GM18907 (cell line): Measurements from ENCODE around the gene MAP3K21.
A peak's percentile ranks its signal among the peaks of the same experiment; 100 is the strongest.

ENCODE experiments used
- ATAC-seq: cut with Tn5 transposase; IDR thresholded peaks from one replicate; pipeline ENCODE4 v1.9.1; 2021; ENCODE audit warnings: mild to moderate bottlenecking, moderate library complexity; ENCODE audit not compliant: unreplicated experiment

Gene MAP3K21

GRCh38 chr1:233327651-233328141, at the start of gene MAP3K21:
Gene MAP3K21 (plus strand): TSS chr1:233327724. CDS start chr1:233328029, 305 bp downstream.
- ATAC-seq, result peak; percentile 54

DNA sequence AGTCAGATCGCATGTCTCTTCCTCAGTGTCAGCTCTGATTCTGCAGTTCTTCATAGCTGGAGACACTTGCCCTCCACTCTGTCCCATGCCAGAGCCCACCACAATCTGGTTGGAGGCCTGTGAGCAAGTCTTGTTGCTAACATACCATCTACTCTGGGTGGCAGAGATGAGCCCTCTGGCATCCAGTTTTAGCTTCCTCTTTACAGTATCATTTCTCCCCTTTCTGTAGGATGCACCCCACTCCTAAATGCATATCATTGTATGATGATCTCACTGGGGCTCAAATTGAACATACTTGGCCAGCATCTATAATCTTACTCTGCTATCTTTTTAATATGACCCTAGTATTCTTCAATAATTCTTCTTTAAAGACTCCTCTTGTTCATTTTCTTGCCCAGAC, 48.9 kb upstream of the MAP3K21 start:
- no peak for ATAC-seq

DNA sequence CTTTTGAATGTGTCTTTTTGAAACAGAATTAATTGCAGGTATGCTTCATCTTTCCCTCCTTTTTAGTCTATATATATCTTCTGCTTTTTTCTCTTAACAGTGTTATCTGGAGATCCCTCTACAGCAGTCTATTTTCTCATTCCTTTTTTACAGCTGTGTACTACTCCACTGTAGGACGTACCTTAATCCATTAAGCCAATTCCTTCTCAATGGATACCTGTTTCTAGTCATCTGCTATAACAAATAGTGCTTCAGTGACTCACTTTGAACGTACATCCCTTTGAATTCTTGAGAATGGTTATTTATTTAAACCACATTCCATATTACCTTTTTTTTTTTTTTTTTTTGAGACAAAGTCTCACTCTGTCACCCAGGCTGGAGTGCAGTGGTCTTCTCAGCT, 47.6 kb upstream of the MAP3K21 start:
- ATAC-seq, result no peak

GRCh38 chr1:233281711-233282581, 45.6 kb upstream of the MAP3K21 start:
- peak; percentile 89 for ATAC-seq

DNA sequence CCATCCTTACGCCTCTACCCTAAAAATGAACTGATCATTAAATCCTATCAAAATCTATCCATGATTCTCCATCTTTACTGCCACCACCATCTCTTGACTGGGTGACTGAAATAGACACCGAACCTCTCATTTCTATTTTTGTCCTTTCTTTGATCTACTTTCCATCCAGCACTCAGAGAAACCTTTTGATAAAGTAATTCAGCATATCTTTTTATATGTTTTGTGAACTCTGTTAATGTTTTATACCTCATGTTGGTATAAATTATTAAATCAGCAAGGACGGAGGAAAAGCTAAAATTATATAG, 45.0 kb upstream of the MAP3K21 start:
- no peak for ATAC-seq

GRCh38 chr1:233289676-233290075, 37.8 kb upstream of the MAP3K21 start:
- ATAC-seq, result no peak

GRCh38 chr1:233290396-233291034, 37.0 kb upstream of the MAP3K21 start:
- no peak for ATAC-seq

GRCh38 chr1:233293556-233294446, 33.7 kb upstream of the MAP3K21 start:
- no peak for ATAC-seq

GRCh38 chr1:233294913-233295236, 32.6 kb upstream of the MAP3K21 start:
- peak; percentile 53 for ATAC-seq

DNA sequence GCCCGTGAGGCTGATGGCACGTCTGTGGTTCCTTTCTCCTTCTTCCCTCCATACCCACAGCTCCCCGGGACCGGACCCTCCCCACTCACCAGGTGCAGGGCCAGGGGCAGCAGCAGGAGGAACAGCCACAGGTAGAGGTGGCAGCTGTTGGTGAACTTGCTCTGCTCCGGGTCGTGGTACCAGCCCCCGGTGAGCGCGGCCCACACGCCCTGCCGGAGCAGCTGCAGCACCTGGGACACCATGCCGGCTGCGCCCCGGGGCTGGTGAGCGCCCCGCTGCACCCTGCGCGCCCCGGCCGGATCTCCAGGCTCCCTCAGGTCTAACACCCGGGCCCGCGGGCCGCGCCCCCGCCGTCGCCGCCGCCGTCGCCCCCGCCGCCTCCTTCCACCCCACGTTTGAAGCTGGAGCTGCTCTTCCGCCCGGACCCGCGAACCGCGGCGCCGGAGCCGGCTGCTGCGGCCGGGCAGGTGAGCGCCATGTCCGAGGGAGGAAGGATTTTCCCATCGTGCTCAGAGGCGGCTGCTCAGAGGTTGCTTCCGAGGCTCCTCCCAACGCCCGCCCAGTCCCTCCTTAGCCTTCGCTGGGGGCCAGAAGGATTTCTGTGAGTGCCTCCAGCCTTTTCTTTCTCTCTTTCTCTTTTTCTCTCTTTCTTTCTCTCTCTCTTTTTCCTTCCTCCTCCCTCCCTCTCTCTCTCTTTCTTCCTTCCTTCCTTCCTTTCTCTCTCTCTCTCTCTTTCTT, 32.1 kb upstream of the MAP3K21 start, which contains the start of gene PCNX2:
Gene PCNX2 (minus strand): TSS at position 489 of the 738 bp plus-strand sequence. CDS start 247 bp downstream, at position 242.
- ATAC-seq, result peak; percentile 96

DNA sequence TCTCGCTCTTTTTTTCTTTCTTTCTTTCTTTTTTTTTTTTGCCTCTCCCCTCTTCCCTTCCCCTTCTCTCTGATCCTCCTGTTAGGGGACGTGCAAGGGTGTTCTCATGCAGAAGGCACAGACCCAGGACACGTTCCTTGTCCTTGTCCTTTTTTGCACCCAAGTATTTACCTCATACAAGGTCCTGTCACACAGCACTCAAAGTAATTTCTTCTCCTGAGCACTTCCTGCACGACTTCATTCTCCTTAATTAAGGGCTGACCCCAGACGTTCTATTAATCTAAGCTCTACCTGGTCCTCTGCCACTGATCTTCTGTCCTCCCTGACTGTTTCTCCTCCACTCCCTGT, 31.6 kb upstream of the MAP3K21 start:
- ATAC-seq, result no peak

- no peak for ATAC-seq
Measured at GRCh38 chr1:233299450-233299849, 28.1 kb upstream of the MAP3K21 start.

GRCh38 chr1:233300326-233300725, 27.2 kb upstream of the MAP3K21 start:
- no peak for ATAC-seq

DNA sequence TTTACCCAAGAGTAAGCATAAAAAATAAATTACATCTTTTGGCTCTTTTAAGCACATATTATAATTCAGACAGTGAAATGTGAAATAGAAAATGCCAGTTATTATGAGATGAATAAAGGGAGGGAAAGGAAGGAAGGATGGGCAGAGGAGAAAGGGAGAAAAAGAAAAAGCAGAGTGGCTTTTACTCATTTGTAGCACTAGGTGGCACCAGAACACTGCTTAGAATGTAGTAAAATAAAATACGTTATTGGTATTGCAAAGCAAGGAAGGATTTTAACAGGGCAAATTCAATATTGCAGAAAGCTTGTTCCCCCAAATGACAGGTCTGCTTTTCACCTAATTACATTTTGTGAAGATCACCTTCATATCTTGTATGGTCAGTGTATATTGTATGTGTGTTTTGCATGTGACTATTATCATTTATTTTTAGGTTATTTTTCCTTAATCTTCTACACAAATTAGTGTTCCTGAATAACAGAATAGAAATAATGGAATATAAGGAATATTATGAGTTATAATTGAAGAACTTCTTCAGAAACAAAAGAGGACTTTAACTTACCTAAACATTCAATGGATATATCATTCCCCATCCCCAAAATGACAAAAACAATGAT, 22.9 kb upstream of the MAP3K21 start:
- ATAC-seq, result no peak

- no peak for ATAC-seq
Measured at GRCh38 chr1:233313434-233314155, 13.9 kb upstream of the MAP3K21 start.

DNA sequence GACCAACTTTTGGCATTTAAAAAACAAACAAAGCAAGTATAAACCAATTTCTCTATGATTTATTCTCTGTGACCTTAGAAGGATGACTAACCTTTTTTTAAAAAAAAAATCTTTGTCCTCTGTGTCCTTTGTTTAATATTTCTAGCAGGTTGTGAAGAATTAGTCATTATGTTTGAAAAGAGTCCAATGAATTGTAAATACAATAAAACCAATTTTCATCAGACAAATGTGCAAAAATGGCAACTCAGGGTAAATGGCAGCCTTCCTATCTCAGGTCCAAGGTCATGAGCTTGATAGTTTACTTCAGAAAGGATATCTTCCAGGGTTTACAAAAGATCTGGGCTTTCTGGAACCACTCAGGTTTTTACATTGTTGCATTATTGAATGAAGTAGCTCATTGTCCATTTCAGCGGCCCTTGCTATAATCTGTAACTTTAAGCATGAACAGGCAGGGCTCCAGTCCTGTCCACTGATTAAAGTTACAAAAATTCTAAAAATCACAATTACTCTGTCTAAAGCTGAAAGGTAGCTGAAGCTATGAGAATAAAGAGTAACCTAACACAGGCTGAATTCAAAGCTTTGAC, 11.7 kb upstream of the MAP3K21 start:
- no peak for ATAC-seq

DNA sequence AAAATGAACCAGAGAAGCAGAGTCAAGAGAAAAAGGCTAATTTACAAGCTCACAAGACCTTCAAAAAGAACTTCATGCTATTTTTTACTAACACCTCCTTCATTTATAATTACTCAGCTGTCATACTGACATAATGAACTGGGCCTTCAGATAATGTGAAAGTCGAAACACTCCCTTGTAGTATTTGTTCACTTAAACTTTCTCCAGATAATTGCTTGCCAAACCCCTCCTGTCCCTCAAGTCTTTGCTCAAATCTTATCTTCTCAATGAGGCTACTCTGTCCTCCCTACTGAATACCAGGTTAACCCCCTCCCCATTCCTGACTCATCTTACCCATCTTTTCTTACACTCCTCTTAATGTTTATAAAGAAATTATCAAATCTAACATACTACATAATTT, 11.1 kb upstream of the MAP3K21 start:
- ATAC-seq, result no peak

DNA sequence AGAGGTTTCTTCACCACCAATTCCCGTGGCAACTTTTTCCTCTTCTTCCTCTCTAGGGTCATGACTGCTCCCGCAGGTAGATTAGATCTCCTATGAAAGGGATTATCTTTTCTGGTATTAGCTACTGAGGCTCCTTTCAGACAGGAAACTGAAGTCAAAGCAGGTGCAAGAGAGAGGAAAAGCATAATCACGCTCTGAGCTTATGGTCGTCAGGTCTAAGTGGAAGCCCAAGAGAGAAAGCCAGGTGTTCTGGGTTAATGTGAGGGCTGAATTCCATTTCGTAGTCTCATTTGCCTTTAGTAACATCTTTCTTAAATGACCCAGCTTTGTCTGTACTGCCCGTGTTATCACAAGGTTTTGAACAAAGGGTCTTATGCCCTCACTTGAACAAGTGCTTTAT, 8.3 kb upstream of the MAP3K21 start:
- no peak for ATAC-seq

GRCh38 chr1:233320023-233320422, 7.5 kb upstream of the MAP3K21 start:
- ATAC-seq, result no peak
